Coronary artery (tissue), 2 donors: ENCODE measurements around the gene CCT8.

Experiments
- DNase-seq: peaks from one replicate; pipeline ENCODE4 v3.0.0-alpha.2; 2017; ENCODE audit warnings: low spot score
- H3K27ac ChIP-seq, 2 donors: fragments of 200-600 bp; sonication (generic); one replicate each; pipeline ENCODE4 v1.5.1; 2016 to 2019
- H3K4me3 ChIP-seq: fragments of 200-600 bp; sonication (generic); 2 replicates; pipeline ENCODE4 v1.5.1; 2016; ENCODE audit warnings: mild to moderate bottlenecking, moderate library complexity
- CTCF ChIP-seq: fragments of 200-600 bp; sonication (generic); IDR thresholded peaks from one replicate; pipeline ENCODE4 v1.5.1; 2019; ENCODE audit warnings: antibody characterized with exemption

Gene CCT8

GRCh38 chr21:29033871-29034270, 39.6 kb downstream of the CCT8 start:
- no peak for TF ChIP-seq CTCF
- H3K27ac ChIP-seq: peak overlapping the region in 1 of 2 donors; percentile 21
- DNase-seq: no peak
- no peak overlapping the region for H3K4me3 ChIP-seq

GRCh38 chr21:29033301-29033700, 40.1 kb downstream of the CCT8 start:
- Histone ChIP-seq H3K27ac (peak overlapping the region in 1 of 2 donors; percentile 21), H3K4me3 (no peak overlapping the region)
- no peak for TF ChIP-seq CTCF
- DNase-seq: no peak

GRCh38 chr21:29030909-29031308, 42.5 kb downstream of the CCT8 start:
- no peak for TF ChIP-seq CTCF
- no peak for DNase-seq
- H3K27ac ChIP-seq: no peak overlapping the region
- no peak overlapping the region for H3K4me3 ChIP-seq

- no peak overlapping the region for H3K27ac ChIP-seq
- TF ChIP-seq CTCF: no peak
- DNase-seq: no peak
- H3K4me3 ChIP-seq: no peak overlapping the region
Observed at GRCh38 chr21:29029524-29029923, 43.9 kb downstream of the CCT8 start.

GRCh38 chr21:29025328-29025713, 48.1 kb downstream of the CCT8 start:
- Histone ChIP-seq H3K27ac (peak overlapping the region; percentile 98 to 99), H3K4me3 (peak overlapping the region; percentile 86)
- TF ChIP-seq CTCF: no peak
- no peak for DNase-seq

GRCh38 chr21:29024474-29025327, 48.7 kb downstream of the CCT8 start, which contains the start of gene USP16:
Gene USP16 (plus strand): TSS chr21:29024668. CDS start chr21:29027914, 3,246 bp downstream.
- Histone ChIP-seq H3K27ac (peak within 1 kb of the TSS; percentile 98 to 99), H3K4me3 (peak within 1 kb of the TSS; percentile 86)
- DNase-seq: peak; percentile 99
- no peak for TF ChIP-seq CTCF

DNA sequence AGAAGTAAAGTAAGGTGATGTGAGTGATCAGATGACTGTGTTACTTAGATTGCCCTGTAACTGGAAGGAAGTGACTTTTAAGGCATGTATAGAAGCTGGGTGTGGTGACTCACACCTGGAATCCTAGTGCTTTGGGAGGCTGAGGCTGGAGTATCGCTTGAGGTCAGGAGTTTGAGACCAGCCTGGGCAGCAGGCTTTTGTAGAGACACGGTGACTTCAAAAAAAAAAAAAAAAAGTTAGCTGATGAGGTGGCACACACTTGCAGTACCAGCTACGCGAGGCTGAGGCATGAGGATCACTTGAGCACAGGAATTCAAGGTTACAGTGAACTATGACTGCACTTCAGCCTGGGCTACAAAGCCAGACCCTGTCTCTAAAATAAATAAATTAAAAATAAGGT, 51.3 kb downstream of the CCT8 start:
- H3K27ac ChIP-seq: no peak overlapping the region
- no peak overlapping the region for H3K4me3 ChIP-seq
- TF ChIP-seq CTCF: no peak
- no peak for DNase-seq
